GM23248 (cell line): ENCODE data around the gene EPHB4. TPM values are rescaled to one million over a fixed set of nuclear protein-coding genes. Genes with fewer than 3 reads are reported as not detected.

ENCODE experiments used
- DNase-seq: peaks from one replicate; pipeline ENCODE4 v3.0.0-alpha.2; 2015
- H2AFZ ChIP-seq: fragments of 200-600 bp; sonication (generic); 2 replicates; pipeline ENCODE4 v1.6.1; 2016; ENCODE audit warnings: antibody characterized with exemption
- H3F3A ChIP-seq: fragments of 200-600 bp; sonication (generic); 2 replicates; pipeline ENCODE4 v1.6.1; 2016; ENCODE audit warnings: mild to moderate bottlenecking, antibody characterized with exemption, mixed run types; ENCODE audit not compliant: insufficient read depth
- H3K27ac ChIP-seq: fragments of 200-600 bp; sonication (generic); 2 replicates; pipeline ENCODE4 v1.5.1; 2016; ENCODE audit warnings: mild to moderate bottlenecking
- H3K27me3 ChIP-seq: fragments of 200-600 bp; sonication (generic); replicated peaks from 2 replicates; pipeline ENCODE4 v1.6.1; 2016; ENCODE audit warnings: mild to moderate bottlenecking; ENCODE audit not compliant: insufficient read depth
- H3K36me3 ChIP-seq: fragments of 200-600 bp; sonication (generic); 2 replicates; pipeline ENCODE4 v1.6.1; 2016; ENCODE audit warnings: low read depth, mild to moderate bottlenecking
- H3K4me1 ChIP-seq: fragments of 200-600 bp; sonication (generic); 2 replicates; pipeline ENCODE4 v1.6.1; 2016; ENCODE audit warnings: mild to moderate bottlenecking; ENCODE audit not compliant: insufficient read depth
- H3K4me2 ChIP-seq: fragments of 200-600 bp; sonication (generic); one replicate; pipeline ENCODE4 v1.6.1; 2016; ENCODE audit warnings: mild to moderate bottlenecking; ENCODE audit not compliant: unreplicated experiment
- H3K4me3 ChIP-seq: fragments of 200-600 bp; sonication (generic); 2 replicates; pipeline ENCODE4 v1.5.1; 2016; ENCODE audit warnings: mild to moderate bottlenecking
- H3K79me2 ChIP-seq: fragments of 200-600 bp; sonication (generic); 2 replicates; pipeline ENCODE4 v1.6.1; 2016; ENCODE audit warnings: mild to moderate bottlenecking; ENCODE audit not compliant: insufficient read depth
- H3K9ac ChIP-seq: fragments of 200-600 bp; sonication (generic); 2 replicates; pipeline ENCODE4 v1.6.1; 2016; ENCODE audit warnings: mild to moderate bottlenecking
- H3K9me2 ChIP-seq: fragments of 200-600 bp; sonication (generic); 2 replicates; pipeline ENCODE4 v1.6.1; 2016; ENCODE audit warnings: mixed run types, mild to moderate bottlenecking, moderate library complexity; ENCODE audit not compliant: insufficient read depth
- H3K9me3 ChIP-seq: fragments of 200-600 bp; sonication (generic); one replicate; pipeline ENCODE4 v1.6.1; 2017; ENCODE audit warnings: low read depth
- H4K20me1 ChIP-seq: fragments of 200-600 bp; sonication (generic); 2 replicates; pipeline ENCODE4 v1.6.0; 2016; ENCODE audit not compliant: insufficient read depth
- EZH2 ChIP-seq: fragments of 200-600 bp; sonication (generic); IDR thresholded peaks from 2 replicates; pipeline ENCODE4 v1.6.1; 2018; ENCODE audit warnings: antibody characterized with exemption, mild to moderate bottlenecking; ENCODE audit not compliant: insufficient read depth, poor library complexity, severe bottlenecking
- EZH2phosphoT487 ChIP-seq: fragments of 200-600 bp; sonication (generic); IDR thresholded peaks from 2 replicates; pipeline ENCODE4 v1.6.1; 2018; ENCODE audit warnings: antibody characterized with exemption, moderate library complexity, mild to moderate bottlenecking, low read depth; ENCODE audit not compliant: insufficient read depth
- WGBS, 2 experiments: methylation state at CpG; one replicate each; pipeline ENCODE4 v1.1.6; 2015 to 2017; ENCODE audit warnings: low lambda C conversion rate in 2 of 2, low coverage in 1 of 2; ENCODE audit errors: missing lambda C conversion rate in 2 of 2; 5-methylcytosine and 5-hydroxymethylcytosine counted together
- in situ Hi-C: fragments of 300-500 bp; cut with MboI; formaldehyde crosslinking; loops from 2 replicates; pipeline ENCODE4 v1.15.0; 2020
- polyA plus RNA-seq: library from polyadenylated mRNA; unstranded; fragments of >200 nt; fragmentation: Nextera tagmentation; extraction: Ambion mirVana; gene quantifications from 2 replicates; pipeline ENCODE4 v1.2.1, GENCODE V29; 2016
- total RNA-seq: library from RNA; depleted of rRNA; stranded (reverse); fragments of >200 nt; shearing (Covaris generic); gene quantifications from 2 replicates; pipeline ENCODE4 v1.2.3, GENCODE V29; 2014

EPHB4 gene
- total and polyA plus RNA-seq, 2 experiments from 2014 or later, result 6.7 to 32.9 TPM

DNA sequence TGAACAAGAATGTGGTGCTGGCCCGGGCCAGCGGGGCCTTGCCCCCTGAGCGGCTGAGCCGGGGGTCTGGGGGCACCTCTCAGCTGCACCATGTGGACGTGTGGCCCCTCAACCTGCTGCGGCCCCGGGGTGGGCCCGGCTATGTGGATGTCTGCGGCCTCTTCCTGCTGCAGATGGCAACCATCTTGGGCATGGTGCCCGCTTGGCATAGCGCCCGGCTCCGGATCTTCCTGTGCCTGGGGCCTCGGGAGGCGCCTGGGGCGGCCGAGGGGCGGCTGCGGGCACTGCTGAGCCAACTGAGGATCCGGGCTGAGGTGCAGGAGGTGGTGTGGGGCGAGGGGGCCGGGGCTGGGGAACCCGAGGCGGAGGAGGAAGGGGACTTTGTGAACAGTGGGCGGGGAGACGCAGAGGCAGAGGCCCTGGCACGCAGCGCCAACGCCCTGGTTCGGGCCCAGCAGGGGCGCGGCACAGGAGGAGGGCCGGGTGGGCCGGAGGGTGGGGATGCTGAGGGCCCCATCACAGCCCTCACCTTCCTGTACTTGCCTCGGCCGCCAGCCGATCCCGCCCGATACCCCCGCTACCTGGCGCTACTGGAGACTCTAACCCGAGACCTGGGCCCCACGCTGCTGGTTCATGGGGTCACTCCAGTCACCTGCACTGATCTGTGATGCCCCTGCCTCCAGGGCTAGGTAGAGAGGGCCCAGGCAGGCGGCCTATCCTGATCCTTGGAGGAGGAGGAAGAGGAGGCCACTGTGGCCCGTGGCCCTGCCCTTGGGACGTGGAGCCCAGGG lies 38.8 kb upstream of the EPHB4 start:
- Histone ChIP-seq H3K9me3 (no peaks in the 10 kb centered on the region), H3K4me3 (peak overlapping the region; percentile 100), H3K9ac (peak overlapping the region; percentile 100), H3K9me2 (no peaks in the 10 kb centered on the region), H3K27me3 (no peaks in the 10 kb centered on the region), H4K20me1 (no peaks in the 10 kb centered on the region), H3K27ac (peak overlapping the region; percentile 79), H3K4me1 (peaks cover 7% of the 10 kb centered on the region), H3K36me3 (no peaks in the 10 kb centered on the region), H3F3A (peaks cover 16% of the 10 kb centered on the region), H3K79me2 (peaks cover 38% of the 10 kb centered on the region), H2AFZ (peak overlapping the region; percentile 83), H3K4me2 (peak overlapping the region; percentile 90)
- 32 to 33% methylated on average over 39 of the region's 46 CpGs for WGBS, 2 experiments
- TF ChIP-seq EZH2, result no peak
- TF ChIP-seq EZH2phosphoT487, result no peak
- in situ Hi-C loops, result loop anchor here (25.0 kb wide), 1 partner anchor 404 kb away; the partner anchor contains the start of gene SPACDR
- peak; percentile 55 for DNase-seq

DNA sequence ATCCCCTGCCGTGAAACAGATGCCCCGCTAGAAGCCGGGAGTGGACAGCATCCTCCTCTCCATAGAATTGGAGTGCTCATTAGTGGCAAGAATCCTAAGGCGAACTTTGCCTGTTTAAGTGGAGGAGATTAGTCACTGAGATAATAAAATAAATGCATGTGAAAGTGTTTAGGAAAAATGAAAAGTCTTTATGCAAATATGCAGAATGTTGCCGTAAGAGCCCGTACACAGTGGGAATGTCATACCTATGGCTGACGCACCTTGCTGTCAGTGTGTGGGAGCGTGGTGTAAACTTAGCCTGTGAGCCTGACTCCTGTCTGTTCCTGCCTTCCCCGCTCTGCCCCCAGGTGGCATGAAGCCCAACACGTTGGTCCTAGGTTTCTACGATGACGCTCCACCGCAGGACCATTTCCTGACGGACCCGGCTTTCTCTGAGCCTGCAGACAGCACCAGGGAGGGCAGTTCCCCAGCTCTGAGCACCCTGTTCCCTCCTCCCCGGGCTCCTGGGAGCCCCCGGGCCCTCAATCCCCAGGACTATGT lies 38.1 kb upstream of the EPHB4 start:
- peaks cover 32% of the 10 kb centered on the region for H3K79me2 ChIP-seq
- no peaks in the 10 kb centered on the region; the same call in 1 of the 2 replicates for H3K36me3 ChIP-seq
- no peaks in the 10 kb centered on the region for H4K20me1 ChIP-seq
- H2AFZ ChIP-seq, result peak overlapping the region; percentile 83
- TF ChIP-seq EZH2, result no peak
- no peak for TF ChIP-seq EZH2phosphoT487
- in situ Hi-C loops, result loop anchor here (25.0 kb wide), 1 partner anchor 403 kb away; the partner anchor contains the start of gene SPACDR
- peaks cover 7% of the 10 kb centered on the region for H3K4me1 ChIP-seq
- no peak overlapping the region for H3K4me2 ChIP-seq
- H3K27me3 ChIP-seq, result no peaks in the 10 kb centered on the region
- H3F3A ChIP-seq, result peaks cover 16% of the 10 kb centered on the region
- H3K9me2 ChIP-seq, result no peaks in the 10 kb centered on the region
- no peak overlapping the region for H3K9ac ChIP-seq
- 93% methylated on average over 17 of the region's 17 CpGs for WGBS, 2 experiments
- no peak overlapping the region for H3K4me3 ChIP-seq
- H3K27ac ChIP-seq, result peak overlapping the region; percentile 79
- DNase-seq, result peak; percentile 39
- no peaks in the 10 kb centered on the region for H3K9me3 ChIP-seq

DNA sequence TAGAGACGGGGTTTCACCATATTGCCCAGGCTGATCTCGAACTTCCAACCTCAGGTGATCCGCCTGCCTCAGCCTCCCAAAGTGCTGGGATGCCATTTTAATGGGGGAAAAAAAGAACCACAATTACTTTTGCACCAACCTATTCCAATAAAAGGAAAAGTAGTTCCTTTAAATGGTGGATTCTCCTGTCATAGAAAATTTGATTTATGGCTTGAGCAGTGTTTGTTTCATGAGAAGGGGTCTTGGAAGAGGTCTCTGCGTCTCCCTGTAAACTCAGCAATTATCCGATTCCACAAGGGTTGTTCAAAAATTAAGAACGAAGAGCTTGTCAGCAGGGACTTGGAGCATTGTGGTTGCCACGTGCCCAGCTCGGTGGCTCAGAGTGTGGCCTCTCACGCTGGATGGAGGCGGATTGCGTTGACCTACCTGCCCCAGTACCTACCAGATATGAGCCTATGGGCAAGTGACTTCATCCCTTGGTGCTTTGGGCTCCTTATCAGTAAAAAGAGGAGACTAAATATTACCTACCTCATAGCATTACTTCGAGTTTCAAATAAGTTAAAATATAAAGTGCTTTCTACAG lies 37.0 kb upstream of the EPHB4 start:
- no peak for DNase-seq
- TF ChIP-seq EZH2 (no peak), EZH2phosphoT487 (no peak)
- WGBS, 2 experiments, result 86% methylated on average over 12 of the region's 12 CpGs
- Histone ChIP-seq H3K4me2 (no peak overlapping the region), H3K4me1 (peaks cover 7% of the 10 kb centered on the region), H3F3A (peaks cover 16% of the 10 kb centered on the region), H2AFZ (no peak overlapping the region), H3K36me3 (no peaks in the 10 kb centered on the region; the same call in 1 of the 2 replicates), H3K79me2 (peaks cover 22% of the 10 kb centered on the region), H4K20me1 (no peaks in the 10 kb centered on the region), H3K27ac (no peak overlapping the region), H3K4me3 (no peak overlapping the region), H3K9me2 (no peaks in the 10 kb centered on the region), H3K9ac (no peak overlapping the region), H3K9me3 (no peaks in the 10 kb centered on the region), H3K27me3 (no peaks in the 10 kb centered on the region)
- in situ Hi-C loops, result loop anchor here (25.0 kb wide), 1 partner anchor 402 kb away; the partner anchor contains the start of gene SPACDR

DNA sequence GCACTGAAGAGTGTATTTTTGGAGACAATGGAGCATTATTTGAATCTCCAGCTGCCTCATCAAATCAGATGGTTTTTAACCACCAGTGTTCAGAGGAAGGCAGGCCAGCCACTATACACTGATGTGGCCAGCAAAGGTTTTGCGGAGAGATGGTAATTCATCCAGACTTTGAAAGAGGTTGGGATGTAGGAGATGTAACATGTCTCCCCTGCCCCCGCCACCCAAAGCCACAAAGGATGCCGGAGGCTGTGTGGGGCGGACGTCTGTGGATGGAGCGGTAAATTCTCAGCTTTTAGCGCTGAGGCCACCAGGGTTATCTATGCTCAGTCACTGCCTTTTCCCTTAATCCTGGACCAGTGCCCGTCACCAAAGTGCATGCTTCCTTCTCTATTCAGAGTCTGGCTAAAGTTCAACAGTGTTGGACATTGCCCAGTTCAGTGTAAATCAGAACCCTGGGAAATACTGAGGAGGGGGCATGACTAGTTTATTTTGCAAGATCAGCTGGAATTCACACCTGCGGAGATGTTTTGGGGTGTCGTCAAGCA lies 36.2 kb upstream of the EPHB4 start:
- no peak for DNase-seq
- Histone ChIP-seq H3K9ac (no peak overlapping the region), H3K27me3 (no peaks in the 10 kb centered on the region), H3K36me3 (no peaks in the 10 kb centered on the region; the same call in 1 of the 2 replicates), H3K9me2 (no peaks in the 10 kb centered on the region), H3K4me3 (no peak overlapping the region), H2AFZ (no peak overlapping the region), H3F3A (peaks cover 16% of the 10 kb centered on the region), H3K4me2 (no peak overlapping the region), H4K20me1 (no peaks in the 10 kb centered on the region), H3K79me2 (peaks cover 14% of the 10 kb centered on the region), H3K9me3 (no peaks in the 10 kb centered on the region), H3K27ac (no peak overlapping the region), H3K4me1 (peaks cover 7% of the 10 kb centered on the region)
- TF ChIP-seq EZH2 (no peak), EZH2phosphoT487 (no peak)
- WGBS, 2 experiments, result 95 to 96% methylated on average over 10 of the region's 10 CpGs
- in situ Hi-C loops, result loop anchor here (25.0 kb wide), 1 partner anchor 401 kb away; the partner anchor contains the start of gene SPACDR
